AG04450 (cell line): Measurements from ENCODE around the gene TMEM144. TPM values are rescaled to one million over a fixed set of nuclear protein-coding genes. Genes with fewer than 3 reads are reported as not detected.

ENCODE experiments used
- CTCF ChIA-PET: fragments of 300-600, 350-600 bp; formaldehyde crosslinking; extraction: SDS; loops from one replicate; lab custom pipeline; 2022; ENCODE audit warnings: antibody characterized with exemption, inconsistent platforms; lab: Charles Lee
- POLR2A ChIA-PET: fragments of 350-600 bp; formaldehyde crosslinking; extraction: SDS; loops from one replicate; lab custom pipeline; 2021; ENCODE audit warnings: antibody characterized with exemption, inconsistent platforms; lab: Yijun Ruan, JAX
- DNase-seq: peaks from one replicate; pipeline ENCODE4 v3.0.0-alpha.2; 2011; ENCODE audit warnings: low read depth, low spot score
- H3K27ac ChIP-seq: one replicate; pipeline ENCODE4 v1.5.1; 2012; ENCODE audit warnings: low read depth, low read length, control low read depth
- H3K27me3 ChIP-seq: one replicate; pipeline ENCODE4 v1.6.0; 2012; ENCODE audit warnings: low read length; ENCODE audit not compliant: control insufficient read depth, insufficient read depth
- H3K4me3 ChIP-seq: 2 replicates; pipeline ENCODE4 v1.5.1; 2011; ENCODE audit warnings: mild to moderate bottlenecking, low read depth, low read length, control low read depth
- H3K9me3 ChIP-seq: 2 replicates; pipeline ENCODE4 v1.5.1; 2012; ENCODE audit warnings: low read length; ENCODE audit not compliant: control insufficient read depth, insufficient read depth
- polyA plus RNA-seq: library from polyadenylated mRNA; depleted of rRNA; stranded (reverse); fragments of >200 nt; gene quantifications from 2 replicates; pipeline ENCODE4 v1.2.3, GENCODE V29; 2011
- TF ChIP-seq, protein P1 (sequence below): IDR thresholded peaks from 2 replicates; pipeline ENCODE4 v1.5.1; 2011; ENCODE audit warnings: low read depth, low read length, control low read depth, inconsistent platforms

Gene TMEM144
- polyA plus RNA-seq, 1 experiment = 0.82 TPM

DNA sequence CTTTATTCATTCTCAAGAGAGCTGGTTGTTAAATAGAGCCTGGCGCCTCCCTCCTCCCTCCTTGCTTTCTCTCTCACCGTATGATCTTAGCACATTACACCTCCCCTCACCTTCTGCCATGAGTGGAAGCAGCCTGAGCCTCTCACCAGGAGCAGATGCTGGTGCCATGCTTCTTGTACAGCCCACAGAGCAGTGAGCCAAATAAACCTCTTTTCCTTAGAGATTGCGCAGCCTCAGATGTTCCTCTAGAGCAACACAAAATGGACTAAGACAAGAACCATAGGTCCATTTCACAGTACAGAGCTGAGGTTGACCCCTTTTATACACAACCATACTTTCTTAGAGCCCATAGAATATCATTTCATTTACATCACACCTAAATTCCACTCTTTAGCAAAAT is 10.1 kb upstream of the TMEM144 start:
- Histone ChIP-seq H3K4me3 (no peak overlapping the region), H3K27me3 (no peaks in the 10 kb centered on the region), H3K27ac (no peak overlapping the region), H3K9me3 (no peaks in the 10 kb centered on the region)
- ChIA-PET CTCF (interaction anchor here (1.2 kb wide), 1 partner anchor 55 kb away, joined by 5 read pairs; no protein-coding TSS in a partner anchor), POLR2A (no interaction called here)
- no peak for DNase-seq
- TF ChIP-seq, protein P1, sequence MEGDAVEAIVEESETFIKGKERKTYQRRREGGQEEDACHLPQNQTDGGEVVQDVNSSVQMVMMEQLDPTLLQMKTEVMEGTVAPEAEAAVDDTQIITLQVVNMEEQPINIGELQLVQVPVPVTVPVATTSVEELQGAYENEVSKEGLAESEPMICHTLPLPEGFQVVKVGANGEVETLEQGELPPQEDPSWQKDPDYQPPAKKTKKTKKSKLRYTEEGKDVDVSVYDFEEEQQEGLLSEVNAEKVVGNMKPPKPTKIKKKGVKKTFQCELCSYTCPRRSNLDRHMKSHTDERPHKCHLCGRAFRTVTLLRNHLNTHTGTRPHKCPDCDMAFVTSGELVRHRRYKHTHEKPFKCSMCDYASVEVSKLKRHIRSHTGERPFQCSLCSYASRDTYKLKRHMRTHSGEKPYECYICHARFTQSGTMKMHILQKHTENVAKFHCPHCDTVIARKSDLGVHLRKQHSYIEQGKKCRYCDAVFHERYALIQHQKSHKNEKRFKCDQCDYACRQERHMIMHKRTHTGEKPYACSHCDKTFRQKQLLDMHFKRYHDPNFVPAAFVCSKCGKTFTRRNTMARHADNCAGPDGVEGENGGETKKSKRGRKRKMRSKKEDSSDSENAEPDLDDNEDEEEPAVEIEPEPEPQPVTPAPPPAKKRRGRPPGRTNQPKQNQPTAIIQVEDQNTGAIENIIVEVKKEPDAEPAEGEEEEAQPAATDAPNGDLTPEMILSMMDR = no peak

DNA sequence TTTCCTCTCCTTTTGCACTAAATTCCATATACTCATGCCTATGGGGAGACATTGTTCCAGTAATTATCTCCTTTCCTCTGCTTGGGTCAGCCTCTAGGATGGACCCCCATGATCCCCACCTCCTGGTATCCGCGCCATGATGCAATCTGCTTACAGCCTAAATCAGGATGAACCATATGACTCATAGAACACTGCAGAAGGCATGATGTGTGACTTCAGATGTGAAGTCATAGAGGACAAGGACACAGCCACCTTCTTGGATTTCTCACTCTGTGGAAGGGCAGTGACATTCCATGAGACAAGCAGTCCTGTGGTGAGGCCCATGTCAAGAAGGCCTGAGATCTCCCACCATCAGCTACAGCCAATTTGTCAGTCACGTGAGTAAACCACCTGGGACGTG is 9.0 kb upstream of the TMEM144 start:
- H3K27ac ChIP-seq = no peak overlapping the region
- CTCF ChIA-PET = interaction anchor here (1.2 to 1.5 kb wide), 2 partner anchors 29 to 54 kb away, joined by 3 to 5 read pairs; no protein-coding TSS in a partner anchor
- no peaks in the 10 kb centered on the region for H3K27me3 ChIP-seq
- TF ChIP-seq, protein P1 = no peak
- no peak overlapping the region for H3K4me3 ChIP-seq
- POLR2A ChIA-PET = no interaction called here
- DNase-seq = no peak
- no peaks in the 10 kb centered on the region for H3K9me3 ChIP-seq

DNA sequence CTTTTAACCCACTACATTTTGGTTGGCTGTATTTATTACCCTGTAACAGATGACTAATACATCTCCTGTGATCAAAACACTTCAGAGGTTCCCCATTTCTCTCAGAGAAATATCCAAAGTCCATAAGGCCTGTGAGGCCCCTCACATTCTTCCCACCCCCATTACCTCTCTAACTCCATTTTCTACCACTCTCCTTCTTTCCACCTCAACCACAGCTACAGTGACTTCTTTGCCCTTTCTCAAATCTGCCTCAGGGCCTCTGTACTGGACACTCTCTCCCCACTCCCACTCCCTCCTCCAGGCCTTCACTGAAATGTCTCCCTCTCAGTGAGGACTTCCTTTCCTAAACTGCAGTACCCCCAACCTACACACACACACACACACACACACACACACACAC is 8.4 kb upstream of the TMEM144 start:
- ChIA-PET CTCF (interaction anchor here (1.3 to 1.5 kb wide), 2 partner anchors 30 to 51 kb away, joined by 3 read pairs; no protein-coding TSS in a partner anchor), POLR2A (no interaction called here)
- Histone ChIP-seq H3K27ac (no peak overlapping the region), H3K4me3 (no peak overlapping the region), H3K9me3 (no peaks in the 10 kb centered on the region), H3K27me3 (no peaks in the 10 kb centered on the region)
- TF ChIP-seq, protein P1 = no peak
- DNase-seq = no peak

DNA sequence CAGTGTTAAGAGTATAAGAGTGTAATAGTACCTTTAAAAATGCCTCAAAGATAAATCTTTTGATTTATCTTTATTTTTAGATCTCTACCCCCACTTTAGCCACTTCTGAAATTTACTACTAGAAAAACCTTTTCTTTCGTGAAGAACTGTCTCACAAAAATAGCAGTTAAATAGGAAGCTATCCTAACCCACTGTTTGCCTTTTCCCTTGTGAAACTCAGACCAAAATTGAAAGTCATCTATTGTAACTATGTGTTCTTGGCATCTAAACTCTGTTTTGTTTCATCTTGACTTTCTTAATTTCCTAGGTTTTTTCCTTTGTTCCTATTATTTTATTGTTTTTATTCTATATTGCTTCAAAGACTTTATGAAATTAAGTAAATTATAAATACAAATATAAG is 7.8 kb upstream of the TMEM144 start:
- Histone ChIP-seq H3K4me3 (no peak overlapping the region), H3K9me3 (no peaks in the 10 kb centered on the region), H3K27me3 (no peaks in the 10 kb centered on the region), H3K27ac (no peak overlapping the region)
- DNase-seq = no peak
- TF ChIP-seq, protein P1 = no peak
- ChIA-PET POLR2A (no interaction called here), CTCF (interaction anchor here (1.3 to 1.5 kb wide), 2 partner anchors 30 to 50 kb away, joined by 3 read pairs; no protein-coding TSS in a partner anchor)

DNA sequence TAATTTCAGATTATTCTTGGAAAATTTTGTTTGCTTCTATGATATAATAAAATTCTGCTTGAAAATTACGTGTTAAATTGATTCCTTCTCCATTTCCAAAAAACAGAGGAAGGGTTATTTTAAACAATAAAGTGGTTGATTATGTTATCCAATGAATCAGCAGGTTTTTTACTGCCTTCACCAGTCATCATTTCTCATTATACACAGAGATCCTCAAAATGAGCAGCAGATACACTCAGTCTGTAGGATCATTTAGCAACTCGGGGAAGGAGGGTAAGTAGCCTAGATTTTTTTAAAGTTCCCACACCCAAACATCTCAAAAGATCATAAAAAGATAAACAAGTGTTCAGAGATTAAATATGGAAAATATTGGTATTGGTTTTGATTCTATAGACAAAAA is 6.8 kb upstream of the TMEM144 start:
- CTCF ChIA-PET = no interaction called here
- no peak for DNase-seq
- H3K27ac ChIP-seq = no peak overlapping the region
- H3K27me3 ChIP-seq = no peaks in the 10 kb centered on the region
- POLR2A ChIA-PET = no interaction called here
- no peak overlapping the region for H3K4me3 ChIP-seq
- TF ChIP-seq, protein P1 = no peak
- no peaks in the 10 kb centered on the region for H3K9me3 ChIP-seq
